Activated naive CD4-positive, alpha-beta T cell treated with anti-CD3 and anti-CD28 coated beads, Interleukin-2, amount 50 U/mL, for 16 hours (primary cell): Measurements from ENCODE around the gene ASB4.
"Not testable (repeated sequence)": the region's sequence is repeated elsewhere in the genome, so short reads cannot be mapped to it uniquely, and the experiment has no call there.

Source experiments
- DNase-seq: peaks from one replicate; pipeline ENCODE4 v3.0.0-alpha.2; 2020

Gene ASB4, protein sequence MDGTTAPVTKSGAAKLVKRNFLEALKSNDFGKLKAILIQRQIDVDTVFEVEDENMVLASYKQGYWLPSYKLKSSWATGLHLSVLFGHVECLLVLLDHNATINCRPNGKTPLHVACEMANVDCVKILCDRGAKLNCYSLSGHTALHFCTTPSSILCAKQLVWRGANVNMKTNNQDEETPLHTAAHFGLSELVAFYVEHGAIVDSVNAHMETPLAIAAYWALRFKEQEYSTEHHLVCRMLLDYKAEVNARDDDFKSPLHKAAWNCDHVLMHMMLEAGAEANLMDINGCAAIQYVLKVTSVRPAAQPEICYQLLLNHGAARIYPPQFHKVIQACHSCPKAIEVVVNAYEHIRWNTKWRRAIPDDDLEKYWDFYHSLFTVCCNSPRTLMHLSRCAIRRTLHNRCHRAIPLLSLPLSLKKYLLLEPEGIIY

GRCh38 chr7:95485391-95486123 lies at the start of gene ASB4:
Gene ASB4, plus strand, starts transcription at chr7:95485943. Its CDS starts 29 bp downstream, at chr7:95485972.
- no peak for DNase-seq

GRCh38 chr7:95436407-95436806 lies 49.3 kb upstream of the ASB4 start:
- DNase-seq = no peak

DNA sequence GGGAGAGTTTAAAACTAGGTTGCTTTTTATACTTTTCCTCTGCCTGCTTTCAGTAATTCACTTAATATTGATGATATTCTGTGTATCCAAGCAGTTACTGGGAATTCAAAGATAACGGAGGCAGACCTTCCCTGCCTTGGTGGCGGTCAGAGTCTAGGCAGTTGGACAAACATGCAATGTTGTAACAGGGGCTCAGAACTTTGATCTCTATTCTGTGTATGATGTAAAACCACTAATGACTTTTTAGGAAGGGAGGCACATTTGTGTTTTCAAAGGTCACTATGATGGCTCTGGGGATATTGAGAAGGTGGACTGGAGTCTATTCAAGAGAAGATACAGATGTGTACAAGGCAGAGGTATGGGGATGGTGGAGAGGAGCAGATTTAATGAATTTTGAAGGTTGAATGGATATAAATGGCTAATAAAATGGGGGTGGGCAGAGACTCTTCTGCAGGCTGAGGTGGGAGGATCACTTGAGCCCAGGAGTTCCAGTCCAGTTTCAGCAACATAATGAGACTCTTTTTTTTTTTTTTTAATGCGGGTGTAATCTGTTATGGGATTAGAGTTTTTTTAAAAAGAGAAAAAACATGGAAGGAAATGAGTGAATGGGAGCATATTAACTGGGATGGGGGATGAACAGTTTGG lies 45.2 kb upstream of the ASB4 start:
- DNase-seq = no peak

DNA sequence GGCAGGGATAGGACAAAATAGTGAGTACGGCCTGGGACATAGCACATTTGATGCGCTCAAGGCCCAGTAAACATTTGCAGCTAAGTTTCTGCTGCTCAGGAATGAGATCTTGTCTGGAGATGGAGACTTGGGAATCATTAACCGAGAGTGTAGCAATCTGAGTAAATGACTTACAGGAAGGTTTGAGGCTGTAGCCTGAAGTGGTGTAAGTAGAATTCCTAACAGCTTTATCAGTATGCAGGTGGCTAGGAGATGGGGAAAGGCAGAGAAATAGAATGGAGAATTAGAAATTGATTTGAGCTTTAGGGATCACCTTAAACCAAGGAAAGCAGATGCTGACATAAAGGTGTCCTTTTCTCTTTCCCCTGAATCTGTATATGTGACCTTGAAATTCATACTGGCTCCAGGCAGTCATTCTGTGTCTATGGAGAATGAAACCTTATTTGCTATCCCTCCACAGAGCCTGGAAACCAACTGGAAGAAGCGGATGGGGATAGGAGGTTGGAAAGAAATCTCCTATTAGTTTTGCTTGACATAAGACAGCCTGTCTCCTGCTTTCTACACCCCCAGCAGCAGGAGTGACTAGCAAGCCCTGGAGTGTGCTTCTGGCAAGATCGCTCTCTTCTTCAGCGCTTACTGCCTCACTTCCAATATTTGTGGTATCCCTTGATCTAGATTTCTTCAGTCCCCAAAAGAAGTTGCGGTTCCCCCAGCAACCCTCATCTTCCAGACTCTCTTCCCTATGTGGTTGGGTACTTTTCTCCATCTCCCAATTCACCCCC lies 44.5 kb upstream of the ASB4 start:
- no peak for DNase-seq

GRCh38 chr7:95444796-95445195 lies 40.9 kb upstream of the ASB4 start:
- no peak for DNase-seq

DNA sequence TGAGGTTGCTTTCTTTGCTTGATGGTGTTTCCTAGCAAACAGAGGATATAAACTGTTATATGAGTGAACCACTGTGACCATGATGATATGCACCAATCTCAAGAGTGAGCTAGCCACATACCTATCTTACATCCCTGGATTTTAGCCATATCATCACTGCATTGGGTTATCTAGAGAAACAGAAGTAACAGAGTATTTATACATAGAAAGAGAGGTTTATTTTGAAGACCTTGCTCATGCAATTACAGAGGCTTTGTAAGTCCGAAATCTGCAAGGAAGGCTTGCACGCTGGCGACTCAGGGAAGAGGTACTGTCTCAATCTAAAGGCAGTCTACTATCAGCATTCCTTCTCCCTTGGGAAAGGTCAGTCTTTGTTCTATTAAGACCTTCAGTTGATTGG lies 39.1 kb upstream of the ASB4 start:
- no peak for DNase-seq

DNA sequence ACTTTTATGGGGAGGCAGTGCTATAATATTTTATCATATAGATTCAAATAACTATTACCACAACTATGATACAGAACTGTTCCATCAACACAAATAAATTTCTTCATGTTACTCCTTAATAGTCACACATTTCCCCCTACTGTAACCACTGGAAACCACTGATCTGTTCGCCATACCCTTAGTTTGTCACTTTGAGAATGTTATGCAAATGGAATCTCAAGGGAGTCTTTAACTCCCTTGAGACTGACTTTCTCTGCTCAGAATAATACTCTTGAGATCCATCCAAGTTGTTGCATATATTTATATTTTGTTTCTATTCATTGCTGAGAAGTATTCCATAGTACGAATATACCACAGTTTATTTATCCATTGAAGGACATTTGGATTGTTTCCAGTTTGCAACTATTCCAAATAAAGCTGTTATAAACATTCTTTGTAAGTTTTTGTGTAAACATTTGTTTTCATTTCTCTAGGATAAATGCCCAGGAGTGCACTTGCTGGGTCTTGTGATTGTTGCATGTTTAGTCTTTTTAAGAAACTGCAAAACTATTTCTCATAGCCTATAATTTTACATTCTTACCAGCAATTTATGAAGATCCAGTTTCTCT lies 31.2 kb upstream of the ASB4 start:
- no peak for DNase-seq

GRCh38 chr7:95457947-95458346 lies 27.8 kb upstream of the ASB4 start:
- DNase-seq = no peak

DNA sequence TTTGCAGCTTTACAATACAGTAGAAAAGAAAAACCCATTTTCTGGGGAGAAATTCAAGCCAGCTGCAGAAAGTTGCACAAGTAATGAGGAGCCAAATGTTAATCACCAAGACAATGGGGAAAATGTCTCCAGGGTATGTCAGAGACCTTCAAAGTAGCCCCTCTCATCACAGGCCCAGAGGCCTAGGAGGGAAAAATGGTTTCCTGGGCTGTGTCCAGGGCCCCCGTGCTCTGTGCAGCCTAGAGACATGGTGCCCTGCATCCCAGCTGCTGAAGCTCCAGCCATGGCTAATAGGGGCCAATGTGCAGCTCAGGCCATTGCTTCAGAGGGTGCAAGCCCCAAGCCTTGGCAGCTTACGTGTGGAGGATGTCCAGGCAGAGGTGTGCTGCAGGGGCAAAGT lies 25.1 kb upstream of the ASB4 start:
- not testable (repeated sequence) for DNase-seq

GRCh38 chr7:95467912-95468607 lies 17.7 kb upstream of the ASB4 start:
- no peak for DNase-seq

DNA sequence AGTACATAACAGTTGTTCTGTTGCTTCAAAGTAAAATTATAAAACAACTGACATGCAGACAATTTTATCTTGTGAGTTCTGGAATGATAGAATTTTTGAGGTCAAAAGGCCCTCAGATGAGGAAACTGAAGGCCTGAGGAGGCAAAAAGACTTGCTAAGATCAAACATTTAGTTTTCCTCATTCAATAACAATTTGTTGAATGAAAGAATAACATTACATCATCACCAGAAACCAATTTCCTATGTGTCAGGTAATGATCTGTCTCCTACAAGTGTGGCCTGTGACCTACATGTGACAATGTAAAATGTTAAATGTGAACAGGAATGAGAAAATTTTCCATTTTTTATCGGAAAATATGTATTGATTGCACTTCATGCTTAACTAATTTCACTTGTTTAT lies 16.6 kb upstream of the ASB4 start:
- DNase-seq = no peak

- no peak for DNase-seq
Observed at GRCh38 chr7:95469848-95470247, 15.9 kb upstream of the ASB4 start.

DNA sequence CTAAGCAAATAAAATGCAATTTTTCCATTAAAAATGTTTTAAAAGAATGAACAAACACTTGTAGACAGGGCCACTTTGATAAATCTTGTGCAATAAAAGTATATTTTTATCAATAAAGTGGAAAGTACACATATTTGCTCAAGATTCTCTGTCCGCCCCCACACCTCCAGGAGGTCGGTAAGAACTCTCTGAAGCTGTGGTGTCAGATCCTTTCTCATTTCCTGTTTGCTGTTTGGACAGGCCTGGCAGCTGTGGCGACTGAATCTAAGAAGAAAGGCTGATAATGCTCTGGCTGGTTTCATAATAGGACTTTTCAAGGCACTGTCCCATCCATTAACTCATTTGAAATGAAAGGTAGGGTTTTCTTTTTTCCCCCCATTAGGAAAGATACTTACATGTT lies 15.3 kb upstream of the ASB4 start:
- no peak for DNase-seq

DNA sequence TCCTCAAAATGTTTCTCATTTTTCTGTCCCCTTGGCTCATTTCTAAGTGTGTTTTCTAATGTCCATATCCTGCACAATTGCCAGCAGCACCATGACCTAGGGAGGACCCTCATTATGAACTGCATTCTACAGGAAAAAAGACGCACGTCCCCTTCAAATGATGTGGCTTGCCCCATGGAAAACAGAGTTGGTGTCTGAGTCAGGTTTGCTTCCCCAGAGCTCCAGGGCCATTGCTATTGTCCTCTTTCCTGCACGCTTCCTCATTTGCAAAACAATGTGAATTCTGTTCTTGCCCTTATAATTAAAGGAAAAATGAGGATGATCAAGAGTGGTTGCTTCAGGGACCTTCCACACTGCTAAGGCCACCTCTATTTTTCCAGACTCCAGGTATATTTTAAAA lies 14.7 kb upstream of the ASB4 start:
- no peak for DNase-seq

- DNase-seq = no peak
Observed at GRCh38 chr7:95472581-95473161, 13.1 kb upstream of the ASB4 start.

- no peak for DNase-seq
Observed at GRCh38 chr7:95473276-95473985, 12.3 kb upstream of the ASB4 start.

DNA sequence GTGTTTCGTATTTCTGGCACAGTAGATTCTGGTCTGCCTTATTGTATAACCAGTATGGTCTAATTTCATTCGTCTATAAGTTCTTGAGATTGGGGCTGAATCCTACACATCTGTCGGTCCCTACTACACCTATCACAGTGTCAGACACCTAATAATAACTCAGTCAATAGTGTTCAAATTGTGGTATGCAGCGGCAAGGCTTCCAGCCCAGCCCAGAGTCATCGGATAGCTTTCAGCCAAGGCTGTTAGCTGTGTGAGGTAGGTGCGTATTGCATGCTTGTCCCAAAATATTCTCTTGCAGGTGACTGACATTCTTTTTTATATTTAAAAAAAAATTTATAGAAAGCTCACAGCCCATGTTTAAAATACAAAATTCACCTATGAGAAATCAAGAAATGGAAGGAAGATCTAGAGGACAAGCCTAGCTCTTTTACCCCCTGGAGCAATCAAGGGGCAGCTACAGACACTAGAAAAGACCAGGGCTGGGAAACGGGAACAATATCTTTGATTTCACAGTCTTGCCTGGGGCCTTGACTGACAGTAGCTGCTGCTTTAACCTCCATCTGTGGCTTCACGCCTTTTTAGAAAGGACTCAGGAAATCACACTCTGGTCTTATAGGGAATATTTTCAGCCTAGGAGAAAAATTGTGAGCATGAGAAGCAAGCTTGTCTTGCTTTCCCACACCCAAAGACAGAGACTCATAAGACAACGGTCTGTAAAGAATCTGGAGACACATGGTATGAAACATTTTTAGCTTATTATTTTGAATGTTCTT lies 9.5 kb upstream of the ASB4 start:
- DNase-seq = no peak

DNA sequence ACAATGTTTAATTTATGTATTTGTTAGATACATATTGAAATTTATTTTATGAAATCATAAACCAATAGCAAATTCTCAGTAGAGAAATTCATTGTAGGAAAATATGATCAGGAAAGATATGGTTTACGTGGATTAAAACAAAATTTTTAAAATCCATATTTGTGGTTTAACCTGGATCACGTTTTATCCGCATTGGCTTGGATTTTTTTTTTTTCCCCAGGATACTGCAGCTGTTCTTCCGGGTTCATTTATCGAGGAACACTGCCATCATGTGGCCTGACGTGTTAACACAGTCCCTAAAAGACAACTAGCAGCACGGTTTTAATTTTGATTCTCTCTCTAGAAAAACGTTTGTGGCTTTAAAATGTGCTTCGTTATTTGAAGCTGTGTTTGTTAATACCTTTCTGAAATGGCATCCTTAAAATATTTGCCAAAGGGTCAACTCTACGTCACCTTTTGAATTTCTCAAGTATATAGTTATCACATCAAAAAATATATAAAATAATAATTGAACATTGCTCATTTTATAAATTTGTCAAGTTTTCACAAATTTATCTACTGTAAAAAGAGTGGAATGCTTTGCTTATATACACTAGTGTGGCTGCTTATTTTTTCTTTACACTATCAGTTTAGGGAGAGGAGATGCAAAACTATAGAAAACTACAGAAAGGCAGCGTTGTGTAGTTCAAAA lies 8.7 kb upstream of the ASB4 start:
- DNase-seq = peak; percentile 42

DNA sequence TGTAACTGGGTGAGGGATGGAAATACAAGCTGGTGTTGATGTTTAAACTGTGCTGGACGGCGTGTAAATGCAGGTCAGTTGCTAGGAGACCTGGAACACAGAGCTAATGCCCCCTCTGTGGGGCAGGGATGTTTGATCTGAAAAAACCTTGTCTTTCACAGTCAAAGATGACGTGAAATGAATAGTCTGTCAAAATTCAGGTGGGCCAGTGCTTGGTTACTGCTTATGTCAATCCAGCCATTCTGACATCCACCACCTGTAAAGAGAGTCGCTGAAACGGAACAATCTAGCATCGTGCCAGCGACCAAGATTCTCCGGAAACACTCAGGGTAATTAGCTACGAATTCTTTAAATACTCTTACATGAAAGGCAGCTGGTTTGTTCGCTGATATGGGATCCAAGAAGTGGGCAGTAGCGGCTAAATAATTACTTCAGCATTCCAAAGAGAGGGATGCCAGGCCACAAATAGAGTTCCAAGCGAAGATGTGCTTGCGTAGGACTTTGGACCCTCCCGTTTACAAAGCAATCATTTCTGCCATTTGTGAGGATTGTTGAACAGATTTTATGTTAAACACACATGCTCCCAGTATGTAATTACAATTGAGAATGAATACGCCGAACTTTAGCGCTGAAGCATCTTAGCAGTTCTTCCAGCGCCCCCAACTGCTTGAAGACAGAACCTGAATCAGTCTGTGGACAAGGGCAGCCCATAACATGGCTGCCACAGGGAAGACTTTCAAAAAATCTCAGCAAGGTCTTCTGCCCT lies 7.3 kb upstream of the ASB4 start:
- no peak for DNase-seq
